ENCODE measurements around the gene LOC101059915.

DNA sequence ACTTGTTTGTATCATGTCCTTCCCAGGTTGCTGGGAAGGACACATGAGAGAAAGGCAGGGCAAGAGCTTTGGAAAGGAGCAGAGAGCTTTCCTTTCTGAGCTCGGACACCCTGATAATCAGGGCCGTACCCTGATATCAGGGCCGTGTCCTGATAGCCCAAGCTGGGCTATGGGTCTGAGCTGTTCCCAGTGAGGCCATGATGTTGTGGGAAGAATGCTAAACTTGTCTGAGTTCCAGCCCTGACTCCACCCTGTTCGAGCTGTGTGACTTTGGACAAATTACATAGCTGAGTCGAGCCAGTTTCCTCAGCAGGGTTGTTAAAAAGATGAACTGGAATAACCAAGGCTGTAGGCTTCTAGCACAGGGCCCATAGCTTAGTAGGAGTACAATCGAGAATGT is 45.7 kb upstream of the LOC101059915 start:
- TF ChIP-seq SUZ12 (IDR thresholded peaks at IDR 0.05; ENCODE audit: extremely low read depth, insufficient read depth, insufficient read length), result no peak
- no peak for TF ChIP-seq YY1 (IDR thresholded peaks at IDR 0.05; ENCODE audit: insufficient read depth, insufficient read length)
- TF ChIP-seq ZNF274 (IDR thresholded peaks at IDR 0.05; ENCODE audit: low read depth, low read length), result no peak

All from NT2/D1 (cell line).